Right lobe of liver (tissue), 4 donors: ENCODE data around the gene ZNF408.
A peak's percentile ranks its signal among the peaks of the same experiment; 100 is the strongest.

Experiments used
- POLR2A ChIP-seq: fragments of 450-650 bp; IDR thresholded peaks from one replicate; pipeline ENCODE4 v1.6.1; 2017; ENCODE audit warnings: antibody characterized with exemption, mild to moderate bottlenecking
- TF ChIP-seq, protein P1 (sequence below), 4 donors: fragments of 200-600 bp in 3 of 4; fragments of 450-650 bp in 1 of 4; IDR thresholded peaks; one replicate each; pipeline versions ENCODE4 v1.5.1 to v1.8.0; 2016 to 2022; ENCODE audit warnings: antibody characterized with exemption in 4 of 4, mild to moderate bottlenecking in 2 of 4
- donor health status: DM: no; HTN: no; CAD: no.
- donor health status: DM: no; HTN: no; CAD: no.
- donor health status: DM: no; HTN: yes; CAD: no.

DNA sequence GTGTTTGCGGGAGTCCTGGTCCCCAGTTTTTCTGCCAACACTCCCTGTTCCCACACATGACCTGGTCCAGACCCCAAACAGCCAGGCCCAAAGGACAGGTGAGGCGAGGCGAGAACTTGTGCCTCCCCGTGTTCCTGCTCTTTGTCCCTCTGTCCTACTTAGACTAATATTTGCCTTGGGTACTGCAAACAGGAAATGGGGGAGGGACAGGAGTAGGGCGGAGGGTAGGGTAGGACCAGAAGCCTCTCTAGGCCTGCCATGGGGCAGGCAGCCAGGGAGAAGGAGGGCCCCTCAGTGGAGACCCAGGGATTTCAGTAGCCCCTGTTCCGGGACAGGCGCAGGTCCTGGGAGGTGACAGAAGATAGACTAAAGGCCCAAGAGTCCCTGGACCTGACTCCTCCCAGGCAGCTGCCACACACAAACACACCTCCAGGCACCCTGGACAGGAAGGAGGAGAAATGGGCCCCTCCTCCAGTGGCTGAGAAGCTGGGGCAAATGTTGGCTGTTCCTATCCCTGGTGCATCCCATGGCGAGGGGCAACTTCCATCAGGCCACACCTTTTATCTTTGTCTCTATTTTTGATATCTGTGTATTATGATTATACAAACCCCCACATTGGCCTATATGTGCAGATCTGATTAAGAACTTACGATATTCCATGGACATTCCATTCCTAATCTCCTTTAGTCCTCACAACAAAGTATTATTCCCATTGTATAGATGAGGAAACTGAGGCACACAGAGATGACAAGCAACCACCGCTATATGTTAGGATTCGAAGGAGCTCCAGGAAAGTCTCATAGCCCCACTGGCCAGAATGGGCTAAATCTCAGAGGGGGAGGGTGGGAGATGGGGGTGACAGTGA lies 17.6 kb downstream of the ZNF408 start:
- TF ChIP-seq, protein P1, sequence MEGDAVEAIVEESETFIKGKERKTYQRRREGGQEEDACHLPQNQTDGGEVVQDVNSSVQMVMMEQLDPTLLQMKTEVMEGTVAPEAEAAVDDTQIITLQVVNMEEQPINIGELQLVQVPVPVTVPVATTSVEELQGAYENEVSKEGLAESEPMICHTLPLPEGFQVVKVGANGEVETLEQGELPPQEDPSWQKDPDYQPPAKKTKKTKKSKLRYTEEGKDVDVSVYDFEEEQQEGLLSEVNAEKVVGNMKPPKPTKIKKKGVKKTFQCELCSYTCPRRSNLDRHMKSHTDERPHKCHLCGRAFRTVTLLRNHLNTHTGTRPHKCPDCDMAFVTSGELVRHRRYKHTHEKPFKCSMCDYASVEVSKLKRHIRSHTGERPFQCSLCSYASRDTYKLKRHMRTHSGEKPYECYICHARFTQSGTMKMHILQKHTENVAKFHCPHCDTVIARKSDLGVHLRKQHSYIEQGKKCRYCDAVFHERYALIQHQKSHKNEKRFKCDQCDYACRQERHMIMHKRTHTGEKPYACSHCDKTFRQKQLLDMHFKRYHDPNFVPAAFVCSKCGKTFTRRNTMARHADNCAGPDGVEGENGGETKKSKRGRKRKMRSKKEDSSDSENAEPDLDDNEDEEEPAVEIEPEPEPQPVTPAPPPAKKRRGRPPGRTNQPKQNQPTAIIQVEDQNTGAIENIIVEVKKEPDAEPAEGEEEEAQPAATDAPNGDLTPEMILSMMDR (IDR thresholded peaks at IDR 0.05) = no peak
- TF ChIP-seq POLR2A = peak; percentile 45
